Measurements from ENCODE around the gene POU2AF2.

Gene POU2AF2

DNA sequence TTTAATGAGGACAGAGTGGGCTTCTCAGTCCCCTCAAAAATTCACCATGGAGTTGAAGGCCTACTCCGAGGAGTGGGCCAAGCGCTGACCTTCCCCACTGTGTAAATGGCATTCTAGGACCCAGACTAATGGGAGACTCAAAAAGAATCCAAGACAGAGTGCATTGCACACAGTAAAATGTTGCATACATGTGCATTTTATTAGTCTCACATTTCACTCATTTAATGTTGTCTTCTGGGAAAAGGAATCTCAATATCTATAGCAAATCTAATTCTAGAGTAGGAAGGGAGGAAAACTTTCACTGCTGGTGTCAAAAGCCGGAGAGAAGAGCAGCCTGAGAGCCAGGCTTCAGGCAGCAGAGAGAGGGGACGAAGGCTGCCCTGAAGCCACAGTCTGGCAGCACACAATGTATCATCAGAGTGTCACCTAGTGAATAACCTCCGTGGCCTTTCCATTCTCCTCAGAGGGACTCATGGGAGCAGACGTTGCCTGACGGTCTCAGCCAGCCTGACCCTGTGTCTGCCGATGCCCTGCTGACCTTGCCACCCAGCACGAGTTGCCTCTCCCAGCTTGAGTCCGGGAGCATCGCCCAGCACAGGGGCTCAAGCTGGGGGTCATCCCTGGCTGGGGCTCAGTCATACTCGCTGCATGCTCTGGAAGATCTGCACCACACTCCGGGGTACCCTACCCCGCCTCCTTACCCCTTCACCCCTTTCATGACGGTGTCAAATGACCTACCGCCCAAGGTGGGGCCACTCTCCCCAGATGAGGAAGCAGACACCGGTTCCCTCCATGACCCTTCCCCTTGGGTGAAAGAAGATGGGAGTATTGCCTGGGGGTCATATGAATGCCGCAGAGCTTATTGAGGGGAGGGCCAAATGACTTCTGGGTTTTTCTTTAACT lies 39.9 kb downstream of the POU2AF2 start:
- H3K36me3 ChIP-seq (ENCODE audit: control insufficient read depth in 2 of 2, insufficient read depth in 1 of 2, low read length in 2 of 2): no peaks in the 10 kb centered on the region
- CTCF ChIA-PET: interaction anchor here (0.7 to 7.1 kb wide), 5 partner anchors 135 to 496 kb away, joined by 4 to 122 read pairs (median 57); no protein-coding TSS in a partner anchor
- no peaks in the 10 kb centered on the region for H3K4me1 ChIP-seq (ENCODE audit: control insufficient read depth, insufficient read depth, low read length)
- POLR2A ChIA-PET: no interaction called here
- TF ChIP-seq ZNF664 (tag by site-specific recombination; IDR thresholded peaks at IDR 0.05) (no peak), ZNF433 (tag by site-specific recombination; IDR thresholded peaks at IDR 0.05; ENCODE audit: low read depth) (no peak), GFI1B (tag by site-specific recombination; IDR thresholded peaks at IDR 0.05) (no peak), ZNF843 (tag by site-specific recombination; IDR thresholded peaks at IDR 0.05) (no peak), ZNF274 (IDR thresholded peaks at IDR 0.05; ENCODE audit: low read length) (no peak), ZNF274 (tag by site-specific recombination; IDR thresholded peaks at IDR 0.05; ENCODE audit: borderline replicate concordance) (no peak), ZNF585B (tag by site-specific recombination; IDR thresholded peaks at IDR 0.05) (no peak), ZBTB48 (tag by site-specific recombination; IDR thresholded peaks at IDR 0.05) (no peak), ZNF354C (tag by site-specific recombination; IDR thresholded peaks at IDR 0.05; ENCODE audit: borderline replicate concordance, low read depth) (no peak), ZNF157 (tag by site-specific recombination; IDR thresholded peaks at IDR 0.05) (no peak), RBAK (tag by site-specific recombination; IDR thresholded peaks at IDR 0.05) (no peak), ZNF521 (tag by site-specific recombination; IDR thresholded peaks at IDR 0.05) (no peak), ZNF626 (tag by site-specific recombination; IDR thresholded peaks at IDR 0.05) (no peak), ZNF138 (tag by site-specific recombination; IDR thresholded peaks at IDR 0.05; ENCODE audit: borderline replicate concordance) (no peak), GLI4 (tag by site-specific recombination; IDR thresholded peaks at IDR 0.05) (no peak)
- TF ChIP-seq, protein P1, sequence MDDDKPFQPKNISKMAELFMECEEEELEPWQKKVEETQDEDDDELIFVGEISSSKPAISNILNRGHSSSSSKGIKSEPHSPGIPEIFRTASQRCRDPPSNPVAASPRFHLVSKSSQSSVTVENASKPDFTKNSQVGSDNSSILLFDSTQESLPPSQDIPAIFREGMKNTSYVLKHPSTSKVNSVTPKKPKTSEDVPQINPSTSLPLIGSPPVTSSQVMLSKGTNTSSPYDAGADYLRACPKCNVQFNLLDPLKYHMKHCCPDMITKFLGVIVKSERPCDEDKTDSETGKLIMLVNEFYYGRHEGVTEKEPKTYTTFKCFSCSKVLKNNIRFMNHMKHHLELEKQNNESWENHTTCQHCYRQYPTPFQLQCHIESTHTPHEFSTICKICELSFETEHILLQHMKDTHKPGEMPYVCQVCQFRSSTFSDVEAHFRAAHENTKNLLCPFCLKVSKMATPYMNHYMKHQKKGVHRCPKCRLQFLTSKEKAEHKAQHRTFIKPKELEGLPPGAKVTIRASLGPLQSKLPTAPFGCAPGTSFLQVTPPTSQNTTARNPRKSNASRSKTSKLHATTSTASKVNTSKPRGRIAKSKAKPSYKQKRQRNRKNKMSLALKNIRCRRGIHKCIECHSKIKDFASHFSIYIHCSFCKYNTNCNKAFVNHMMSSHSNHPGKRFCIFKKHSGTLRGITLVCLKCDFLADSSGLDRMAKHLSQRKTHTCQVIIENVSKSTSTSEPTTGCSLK (tag by site-specific recombination; IDR thresholded peaks at IDR 0.05): no peak
- TF ChIP-seq, protein P2, sequence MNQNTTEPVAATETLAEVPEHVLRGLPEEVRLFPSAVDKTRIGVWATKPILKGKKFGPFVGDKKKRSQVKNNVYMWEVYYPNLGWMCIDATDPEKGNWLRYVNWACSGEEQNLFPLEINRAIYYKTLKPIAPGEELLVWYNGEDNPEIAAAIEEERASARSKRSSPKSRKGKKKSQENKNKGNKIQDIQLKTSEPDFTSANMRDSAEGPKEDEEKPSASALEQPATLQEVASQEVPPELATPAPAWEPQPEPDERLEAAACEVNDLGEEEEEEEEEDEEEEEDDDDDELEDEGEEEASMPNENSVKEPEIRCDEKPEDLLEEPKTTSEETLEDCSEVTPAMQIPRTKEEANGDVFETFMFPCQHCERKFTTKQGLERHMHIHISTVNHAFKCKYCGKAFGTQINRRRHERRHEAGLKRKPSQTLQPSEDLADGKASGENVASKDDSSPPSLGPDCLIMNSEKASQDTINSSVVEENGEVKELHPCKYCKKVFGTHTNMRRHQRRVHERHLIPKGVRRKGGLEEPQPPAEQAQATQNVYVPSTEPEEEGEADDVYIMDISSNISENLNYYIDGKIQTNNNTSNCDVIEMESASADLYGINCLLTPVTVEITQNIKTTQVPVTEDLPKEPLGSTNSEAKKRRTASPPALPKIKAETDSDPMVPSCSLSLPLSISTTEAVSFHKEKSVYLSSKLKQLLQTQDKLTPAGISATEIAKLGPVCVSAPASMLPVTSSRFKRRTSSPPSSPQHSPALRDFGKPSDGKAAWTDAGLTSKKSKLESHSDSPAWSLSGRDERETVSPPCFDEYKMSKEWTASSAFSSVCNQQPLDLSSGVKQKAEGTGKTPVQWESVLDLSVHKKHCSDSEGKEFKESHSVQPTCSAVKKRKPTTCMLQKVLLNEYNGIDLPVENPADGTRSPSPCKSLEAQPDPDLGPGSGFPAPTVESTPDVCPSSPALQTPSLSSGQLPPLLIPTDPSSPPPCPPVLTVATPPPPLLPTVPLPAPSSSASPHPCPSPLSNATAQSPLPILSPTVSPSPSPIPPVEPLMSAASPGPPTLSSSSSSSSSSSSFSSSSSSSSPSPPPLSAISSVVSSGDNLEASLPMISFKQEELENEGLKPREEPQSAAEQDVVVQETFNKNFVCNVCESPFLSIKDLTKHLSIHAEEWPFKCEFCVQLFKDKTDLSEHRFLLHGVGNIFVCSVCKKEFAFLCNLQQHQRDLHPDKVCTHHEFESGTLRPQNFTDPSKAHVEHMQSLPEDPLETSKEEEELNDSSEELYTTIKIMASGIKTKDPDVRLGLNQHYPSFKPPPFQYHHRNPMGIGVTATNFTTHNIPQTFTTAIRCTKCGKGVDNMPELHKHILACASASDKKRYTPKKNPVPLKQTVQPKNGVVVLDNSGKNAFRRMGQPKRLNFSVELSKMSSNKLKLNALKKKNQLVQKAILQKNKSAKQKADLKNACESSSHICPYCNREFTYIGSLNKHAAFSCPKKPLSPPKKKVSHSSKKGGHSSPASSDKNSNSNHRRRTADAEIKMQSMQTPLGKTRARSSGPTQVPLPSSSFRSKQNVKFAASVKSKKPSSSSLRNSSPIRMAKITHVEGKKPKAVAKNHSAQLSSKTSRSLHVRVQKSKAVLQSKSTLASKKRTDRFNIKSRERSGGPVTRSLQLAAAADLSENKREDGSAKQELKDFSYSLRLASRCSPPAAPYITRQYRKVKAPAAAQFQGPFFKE (tag by site-specific recombination; IDR thresholded peaks at IDR 0.05; ENCODE audit: borderline replicate concordance): no peak
- TF ChIP-seq, protein P3, sequence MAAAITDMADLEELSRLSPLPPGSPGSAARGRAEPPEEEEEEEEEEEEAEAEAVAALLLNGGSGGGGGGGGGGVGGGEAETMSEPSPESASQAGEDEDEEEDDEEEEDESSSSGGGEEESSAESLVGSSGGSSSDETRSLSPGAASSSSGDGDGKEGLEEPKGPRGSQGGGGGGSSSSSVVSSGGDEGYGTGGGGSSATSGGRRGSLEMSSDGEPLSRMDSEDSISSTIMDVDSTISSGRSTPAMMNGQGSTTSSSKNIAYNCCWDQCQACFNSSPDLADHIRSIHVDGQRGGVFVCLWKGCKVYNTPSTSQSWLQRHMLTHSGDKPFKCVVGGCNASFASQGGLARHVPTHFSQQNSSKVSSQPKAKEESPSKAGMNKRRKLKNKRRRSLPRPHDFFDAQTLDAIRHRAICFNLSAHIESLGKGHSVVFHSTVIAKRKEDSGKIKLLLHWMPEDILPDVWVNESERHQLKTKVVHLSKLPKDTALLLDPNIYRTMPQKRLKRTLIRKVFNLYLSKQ (tag by site-specific recombination; IDR thresholded peaks at IDR 0.05; ENCODE audit: borderline replicate concordance): no peak
- no peaks in the 10 kb centered on the region for H3K9me3 ChIP-seq (ENCODE audit: control insufficient read depth, insufficient read depth, low read depth, low read length)
- no peak overlapping the region for H3K4me3 ChIP-seq (ENCODE audit: low read depth, low read length)
- H3K27ac ChIP-seq (ENCODE audit: extremely low read depth, low read depth, low read length): no peak overlapping the region

Data from HEK293 (cell line).